ENCODE measurements around the gene ARSG.
"Not testable (repeated sequence)": the region's sequence is repeated elsewhere in the genome, so short reads cannot be mapped to it uniquely, and the experiment has no call there.

Gene ARSG

DNA sequence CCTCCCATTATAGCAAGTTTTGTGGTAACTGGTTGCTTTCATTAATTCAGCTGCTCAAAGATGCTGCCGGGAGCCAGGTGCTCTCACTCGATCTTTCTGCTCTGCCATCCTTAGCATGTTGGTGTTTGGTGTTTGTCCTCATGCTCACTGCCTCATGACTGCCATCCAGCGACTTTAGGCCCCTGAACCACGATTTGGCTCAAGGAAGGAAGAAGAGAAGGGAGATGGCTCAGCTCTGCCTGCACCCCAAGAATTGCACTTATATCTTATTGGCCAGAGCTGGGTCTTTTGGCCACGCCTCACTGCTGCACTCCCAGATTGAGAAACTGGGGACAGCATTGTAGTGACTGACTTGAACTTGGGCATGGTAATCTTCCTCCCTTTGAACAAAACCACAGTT lies 52.7 kb downstream of the ARSG start:
- no peak for DNase-seq (ENCODE audit: low spot score)
- H3K27ac ChIP-seq, result no peak overlapping the region
- TF ChIP-seq, protein P1, sequence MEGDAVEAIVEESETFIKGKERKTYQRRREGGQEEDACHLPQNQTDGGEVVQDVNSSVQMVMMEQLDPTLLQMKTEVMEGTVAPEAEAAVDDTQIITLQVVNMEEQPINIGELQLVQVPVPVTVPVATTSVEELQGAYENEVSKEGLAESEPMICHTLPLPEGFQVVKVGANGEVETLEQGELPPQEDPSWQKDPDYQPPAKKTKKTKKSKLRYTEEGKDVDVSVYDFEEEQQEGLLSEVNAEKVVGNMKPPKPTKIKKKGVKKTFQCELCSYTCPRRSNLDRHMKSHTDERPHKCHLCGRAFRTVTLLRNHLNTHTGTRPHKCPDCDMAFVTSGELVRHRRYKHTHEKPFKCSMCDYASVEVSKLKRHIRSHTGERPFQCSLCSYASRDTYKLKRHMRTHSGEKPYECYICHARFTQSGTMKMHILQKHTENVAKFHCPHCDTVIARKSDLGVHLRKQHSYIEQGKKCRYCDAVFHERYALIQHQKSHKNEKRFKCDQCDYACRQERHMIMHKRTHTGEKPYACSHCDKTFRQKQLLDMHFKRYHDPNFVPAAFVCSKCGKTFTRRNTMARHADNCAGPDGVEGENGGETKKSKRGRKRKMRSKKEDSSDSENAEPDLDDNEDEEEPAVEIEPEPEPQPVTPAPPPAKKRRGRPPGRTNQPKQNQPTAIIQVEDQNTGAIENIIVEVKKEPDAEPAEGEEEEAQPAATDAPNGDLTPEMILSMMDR (IDR thresholded peaks at IDR 0.05), result no peak
- H3K4me3 ChIP-seq, result no peak overlapping the region

DNA sequence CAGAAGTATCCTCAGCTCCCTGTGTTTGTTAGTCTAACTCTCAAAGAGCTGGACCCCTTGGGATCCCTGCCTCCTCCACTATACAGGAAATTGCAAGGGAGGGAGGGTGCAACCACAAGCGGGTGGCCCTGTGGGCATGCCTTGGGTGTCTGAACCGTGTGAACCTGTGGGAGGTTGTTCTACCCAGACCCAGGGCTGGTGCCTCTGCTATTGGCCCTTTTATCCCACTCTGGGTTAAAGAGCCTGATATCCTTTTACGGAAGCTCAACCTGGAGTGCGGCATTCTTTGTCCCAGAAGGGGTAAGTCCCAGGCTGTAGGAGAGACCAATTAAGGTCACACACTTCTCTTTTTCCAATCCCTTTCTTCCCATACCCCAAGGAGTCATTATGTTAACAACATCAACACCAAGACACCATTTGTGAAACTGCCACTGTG lies 53.4 kb downstream of the ARSG start:
- TF ChIP-seq, protein P1 (IDR thresholded peaks at IDR 0.05), result no peak
- H3K4me3 ChIP-seq, result no peak overlapping the region
- no peak overlapping the region for H3K27ac ChIP-seq
- DNase-seq (ENCODE audit: low spot score), result no peak

DNA sequence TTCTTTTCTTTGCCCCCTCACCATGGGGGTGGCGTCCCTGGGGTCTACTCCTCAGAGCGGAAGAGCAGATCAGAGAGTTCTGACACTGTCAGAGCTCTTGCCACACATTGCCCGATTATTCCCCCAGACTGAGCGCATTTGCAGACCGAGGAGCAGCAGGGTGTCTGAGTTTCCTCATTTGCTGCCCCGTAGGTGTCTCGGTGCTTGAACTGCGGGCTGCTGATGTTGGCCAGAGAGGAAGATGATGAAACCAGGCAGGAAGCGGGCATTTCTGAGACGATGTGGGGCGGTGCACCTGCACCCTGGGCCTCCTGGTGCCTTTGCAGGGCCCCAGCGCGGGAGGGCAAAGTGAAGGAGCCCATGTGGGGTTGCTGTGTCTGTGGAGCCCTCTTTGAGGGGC lies 55.2 kb downstream of the ARSG start:
- no peak overlapping the region for H3K4me3 ChIP-seq
- no peak for DNase-seq (ENCODE audit: low spot score)

GRCh38 chr17:68347380-68347779 lies 56.1 kb downstream of the ARSG start:
- DNase-seq (ENCODE audit: low spot score), result no peak
- TF ChIP-seq, protein P1 (IDR thresholded peaks at IDR 0.05), result no peak
- no peak overlapping the region for H3K27ac ChIP-seq

More for the DNA sequence above, 55.2 kb downstream of the ARSG start:
- no peak overlapping the region for H3K27ac ChIP-seq
- TF ChIP-seq, protein P1 (IDR thresholded peaks at IDR 0.05), result no peak

DNA sequence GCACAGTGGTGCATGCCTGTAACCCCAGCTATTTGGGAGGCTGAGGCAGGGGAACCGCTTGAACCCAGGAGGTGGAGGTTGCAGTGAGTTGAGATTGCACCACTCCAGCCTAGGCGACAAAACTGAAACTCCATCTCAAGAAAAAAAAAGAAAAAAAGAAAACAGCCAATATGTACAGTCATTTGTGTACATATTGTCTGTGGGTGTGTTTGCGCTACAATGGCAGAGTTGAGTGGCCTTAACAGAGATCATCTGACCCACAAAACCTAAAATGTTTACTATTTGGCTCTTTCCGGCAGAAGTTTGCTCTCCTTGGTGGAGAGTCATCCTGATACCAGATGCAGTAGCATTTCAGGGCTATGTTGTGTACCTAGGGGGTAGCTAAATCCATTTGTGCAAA lies 57.9 kb downstream of the ARSG start:
- no peak for DNase-seq (ENCODE audit: low spot score)
- TF ChIP-seq, protein P1 (IDR thresholded peaks at IDR 0.05), result no peak
- no peak overlapping the region for H3K27ac ChIP-seq
- H3K4me3 ChIP-seq, result no peak overlapping the region

More at GRCh38 chr17:68347380-68347779, 56.1 kb downstream of the ARSG start:
- no peak overlapping the region for H3K4me3 ChIP-seq

DNA sequence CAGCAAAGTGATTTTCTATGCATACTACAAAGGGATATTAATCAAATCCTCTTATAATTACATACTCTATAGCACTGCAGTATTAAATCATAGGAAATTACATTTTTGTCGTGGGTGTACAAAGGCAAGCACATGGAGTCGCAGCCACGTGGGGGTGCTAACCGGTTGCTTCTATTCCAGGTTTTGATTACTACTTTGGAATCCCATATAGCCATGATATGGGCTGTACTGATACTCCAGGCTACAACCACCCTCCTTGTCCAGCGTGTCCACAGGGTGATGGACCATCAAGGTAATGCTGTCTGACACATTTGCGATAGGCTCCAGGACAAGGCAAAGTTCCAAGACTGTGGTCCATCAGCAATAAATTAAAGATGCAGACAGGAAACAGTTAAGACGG lies 60.1 kb downstream of the ARSG start:
- no peak for DNase-seq (ENCODE audit: low spot score)
- no peak overlapping the region for H3K4me3 ChIP-seq
- no peak overlapping the region for H3K27ac ChIP-seq
- TF ChIP-seq, protein P1 (IDR thresholded peaks at IDR 0.05), result no peak

DNA sequence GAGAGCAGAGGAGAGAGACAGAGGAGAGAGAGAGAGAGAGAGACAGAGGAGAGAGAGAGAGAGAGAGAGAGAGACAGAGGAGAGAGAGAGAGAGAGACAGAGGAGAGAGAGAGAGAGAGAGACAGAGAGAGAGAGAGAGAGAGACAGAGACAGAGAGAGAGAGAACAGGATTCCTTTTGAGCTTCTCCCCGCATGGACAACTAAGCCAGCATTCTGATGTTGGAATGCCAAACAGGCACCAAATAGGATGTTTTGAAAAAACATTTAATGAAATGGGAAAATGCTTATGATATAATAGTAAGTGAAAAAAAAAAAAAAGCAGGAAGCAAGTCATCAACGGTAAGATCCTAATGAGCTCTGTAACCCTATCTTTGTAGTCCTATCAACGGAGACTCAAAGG lies 60.7 kb downstream of the ARSG start:
- no peak overlapping the region for H3K4me3 ChIP-seq
- no peak overlapping the region for H3K27ac ChIP-seq
- no peak for DNase-seq (ENCODE audit: low spot score)
- TF ChIP-seq, protein P1 (IDR thresholded peaks at IDR 0.05), result no peak

DNA sequence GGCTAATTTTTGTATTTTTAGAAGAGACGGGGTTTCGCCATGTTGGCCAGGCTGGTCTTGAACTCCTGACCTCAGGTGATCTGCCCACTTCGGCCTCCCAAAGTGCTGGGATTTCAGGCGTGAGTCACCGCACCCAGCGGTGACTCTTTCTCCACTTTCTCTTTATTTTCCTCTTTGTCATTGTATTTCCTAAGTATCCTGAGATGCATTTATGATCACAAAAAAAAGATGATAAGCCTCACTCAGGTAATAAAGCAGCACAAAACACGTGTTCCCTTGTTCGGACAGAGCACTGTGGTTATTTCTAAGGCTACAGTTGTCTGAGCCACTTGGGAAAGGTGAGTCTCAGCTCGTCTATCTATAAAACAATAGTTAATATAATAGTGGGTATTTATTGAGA lies 61.4 kb downstream of the ARSG start:
- H3K4me3 ChIP-seq; DNase-seq (ENCODE audit: low spot score); H3K27ac ChIP-seq: not testable (repeated sequence)
